SK-N-SH (cell line): ENCODE measurements around the gene BRAT1. TPM values are rescaled to one million over a fixed set of nuclear protein-coding genes. Genes with fewer than 3 reads are reported as not detected.
A peak's percentile ranks its signal among the peaks of the same experiment; 100 is the strongest.

ENCODE experiments used
- CTCF ChIA-PET: fragments of 300-600, 350-600 bp; formaldehyde crosslinking; extraction: SDS; loops from one replicate; lab custom pipeline; 2021; lab: Yijun Ruan, JAX
- POLR2A ChIA-PET: fragments of 350-600 bp; sonication (Branson Sonifier 250); formaldehyde crosslinking; extraction: SDS; loops from one replicate; lab custom pipeline; 2020; ENCODE audit warnings: antibody characterized with exemption, inconsistent platforms; lab: Yijun Ruan, JAX
- DNase-seq: peaks from one replicate; pipeline ENCODE4 v3.0.0; 2012
- H2AFZ ChIP-seq: fragments of 200-600 bp; sonication (generic); 2 replicates; pipeline ENCODE4 v1.8.1; 2016; ENCODE audit warnings: antibody characterized with exemption, mild to moderate bottlenecking, low read depth
- H3F3A ChIP-seq: fragments of 200-600 bp; sonication (generic); replicated peaks from 2 replicates; pipeline ENCODE3; 2016; ENCODE audit warnings: antibody characterized with exemption, mild to moderate bottlenecking; ENCODE audit not compliant: insufficient read depth
- H3K27ac ChIP-seq, 2 experiments: fragments of 200-500 bp in 1 of 2; fragments of 200-600 bp in 1 of 2; sonication (Bioruptor generic) in 1 of 2; sonication (generic), shearing (Covaris generic) in 1 of 2; 2 replicates each; pipeline versions ENCODE4 v1.5.1 to v1.6.1; 2014 to 2016; ENCODE audit warnings: low read depth in 2 of 2, inconsistent platforms in 1 of 2, low read length in 1 of 2, mild to moderate bottlenecking in 1 of 2, mixed read lengths in 1 of 2
- H3K27me3 ChIP-seq: fragments of 200-600 bp; sonication (generic), shearing (Covaris generic); 2 replicates; pipeline ENCODE4 v1.6.1; 2016; ENCODE audit warnings: mixed run types; ENCODE audit not compliant: insufficient read depth
- H3K36me3 ChIP-seq, 2 experiments: fragments of 200-500 bp in 1 of 2; fragments of 200-600 bp in 1 of 2; sonication (Bioruptor generic) in 1 of 2; sonication (generic) in 1 of 2; replicated peaks in 1 of 2; 2 replicates each; pipeline versions ENCODE3 to v1.5.1; 2014 to 2016; ENCODE audit warnings: low read length in 1 of 2, mild to moderate bottlenecking in 1 of 2; ENCODE audit not compliant: insufficient read depth in 2 of 2, control insufficient read depth in 1 of 2
- H3K4me1 ChIP-seq, 2 experiments: fragments of 200-500 bp in 1 of 2; fragments of 200-600 bp in 1 of 2; sonication (Bioruptor generic) in 1 of 2; sonication (generic), shearing (Covaris generic) in 1 of 2; 2 replicates each; pipeline versions ENCODE4 v1.5.1 to v1.6.1; 2014 to 2016; ENCODE audit warnings: low read depth in 1 of 2, low read length in 1 of 2, mixed run types in 1 of 2; ENCODE audit not compliant: insufficient read depth in 2 of 2, control insufficient read depth in 1 of 2
- H3K4me2 ChIP-seq: fragments of 200-600 bp; sonication (generic), shearing (Covaris generic); 2 replicates; pipeline ENCODE4 v1.6.1; 2017; ENCODE audit warnings: mixed run types
- H3K4me3 ChIP-seq, 2 experiments: fragments of 200-500 bp in 1 of 2; fragments of 200-600 bp in 1 of 2; sonication (Bioruptor generic) in 1 of 2; sonication (generic), shearing (Covaris generic) in 1 of 2; 2 replicates each; pipeline versions ENCODE4 v1.5.1 to v1.8.1; 2014 to 2016; ENCODE audit warnings: low read depth in 2 of 2, inconsistent platforms in 1 of 2, low read length in 1 of 2, mild to moderate bottlenecking in 1 of 2, mixed read lengths in 1 of 2, moderate library complexity in 1 of 2
- H3K79me2 ChIP-seq: fragments of 200-600 bp; sonication (generic); 2 replicates; pipeline ENCODE4 v1.8.1; 2017; ENCODE audit warnings: mild to moderate bottlenecking; ENCODE audit not compliant: insufficient read depth
- H3K9ac ChIP-seq: fragments of 200-600 bp; sonication (generic); 2 replicates; pipeline ENCODE4 v1.6.1; 2017; ENCODE audit warnings: mixed run types
- H3K9me2 ChIP-seq: fragments of 200-600 bp; sonication (generic); 2 replicates; pipeline ENCODE4 v1.6.1; 2017; ENCODE audit warnings: mixed run types
- H3K9me3 ChIP-seq: fragments of 200-600 bp; sonication (generic); 2 replicates; pipeline ENCODE4 v1.6.1; 2017; ENCODE audit warnings: mixed run types, mild to moderate bottlenecking, moderate library complexity
- H4K20me1 ChIP-seq: fragments of 200-600 bp; sonication (generic); 2 replicates; pipeline ENCODE4 v1.6.1; 2017; ENCODE audit warnings: mild to moderate bottlenecking, mixed run types; ENCODE audit not compliant: insufficient read depth
- CHD2 ChIP-seq: fragments of 150-350 bp; IDR thresholded peaks from 2 replicates; pipeline ENCODE4 v1.6.1; 2018; ENCODE audit warnings: low read length; ENCODE audit not compliant: partially characterized antibody
- ELF1 ChIP-seq: IDR thresholded peaks from 2 replicates; pipeline ENCODE4 v1.4.0; 2012
- EZH2phosphoT487 ChIP-seq: fragments of 200-600 bp; sonication (generic); IDR thresholded peaks from 2 replicates; pipeline ENCODE4 v1.6.1; 2017; ENCODE audit warnings: low read depth, mixed run types, mild to moderate bottlenecking, antibody characterized with exemption, moderate library complexity, borderline replicate concordance
- FOXJ3 ChIP-seq: sonication (generic); formaldehyde crosslinking; IDR thresholded peaks from 2 replicates; pipeline ENCODE4 v1.5.1; 2020; ENCODE audit warnings: mild to moderate bottlenecking, missing genetic modification reagents
- FOXM1 ChIP-seq: IDR thresholded peaks from 2 replicates; pipeline ENCODE4 v1.4.0; 2012; ENCODE audit warnings: low read depth, mild to moderate bottlenecking
- GATA2 ChIP-seq: sonication (generic); formaldehyde crosslinking; IDR thresholded peaks from 2 replicates; pipeline ENCODE4 v1.5.0; 2020; ENCODE audit warnings: mild to moderate bottlenecking, missing genetic modification reagents
- MAX ChIP-seq: IDR thresholded peaks from 2 replicates; pipeline ENCODE4 v1.4.0; 2012; ENCODE audit warnings: low read depth
- NFIC ChIP-seq: IDR thresholded peaks from 2 replicates; pipeline ENCODE4 v1.4.0; 2012; ENCODE audit warnings: borderline replicate concordance
- NRF1 ChIP-seq: IDR thresholded peaks from 2 replicates; pipeline ENCODE4 v1.6.1; 2012; ENCODE audit warnings: low read depth, mild to moderate bottlenecking, low read length
- RAD21 ChIP-seq: IDR thresholded peaks from 2 replicates; pipeline ENCODE4 v1.6.1; 2012; ENCODE audit warnings: mild to moderate bottlenecking, low read length
- RXRA ChIP-seq: IDR thresholded peaks from 2 replicates; pipeline ENCODE4 v1.4.0; 2012; ENCODE audit warnings: low read depth, mild to moderate bottlenecking, borderline replicate concordance
- SMC3 ChIP-seq: IDR thresholded peaks from 2 replicates; pipeline ENCODE4 v1.6.1; 2012; ENCODE audit warnings: low read depth, low read length, improper control_type of control experiment
- TAF1 ChIP-seq: IDR thresholded peaks from 2 replicates; pipeline ENCODE4 v1.6.1; 2012; ENCODE audit warnings: low read depth, mild to moderate bottlenecking, low read length, moderate library complexity, borderline replicate concordance
- TCF12 ChIP-seq: IDR thresholded peaks from 2 replicates; pipeline ENCODE4 v1.4.0; 2012
- TEAD4 ChIP-seq: IDR thresholded peaks from 2 replicates; pipeline ENCODE4 v1.4.0; 2012; ENCODE audit warnings: mild to moderate bottlenecking, borderline replicate concordance; ENCODE audit not compliant: insufficient read depth
- YY1 ChIP-seq: IDR thresholded peaks from 2 replicates; pipeline ENCODE4 v1.4.0; 2012; ENCODE audit warnings: low read depth, mild to moderate bottlenecking
- ZBTB33 ChIP-seq: IDR thresholded peaks from 2 replicates; pipeline ENCODE4 v1.4.0; 2012; ENCODE audit warnings: low read depth, borderline replicate concordance
- WGBS: methylation state at CpG from one replicate; pipeline ENCODE4 v1.1.6; 2017; ENCODE audit warnings: low lambda C conversion rate; 5-methylcytosine and 5-hydroxymethylcytosine counted together
- polyA plus RNA-seq, 3 experiments: library from polyadenylated mRNA; depleted of rRNA; stranded (reverse); fragments of >200 nt; gene quantifications; 2 replicates each; pipeline ENCODE4 v1.2.3, GENCODE V29; 2012
- TF ChIP-seq, protein P1 (sequence below): fragments of 150-350 bp; IDR thresholded peaks from 2 replicates; pipeline ENCODE4 v1.6.1; 2017; ENCODE audit warnings: antibody characterized with exemption, low read length, low read depth, borderline replicate concordance
- TF ChIP-seq, protein P2 (sequence below): fragments of 200-600 bp; sonication (generic); IDR thresholded peaks from 2 replicates; pipeline ENCODE4 v1.6.1; 2017; ENCODE audit warnings: antibody characterized with exemption, mild to moderate bottlenecking, moderate library complexity

BRAT1 gene
- polyA plus RNA-seq, 1 of the 3 experiments (the other 2 are of a cell fraction), result 36.2 TPM

- Histone ChIP-seq H3K27me3 (no peaks in the 10 kb centered on the region), H3K9me2 (no peaks in the 10 kb centered on the region), H3K36me3 (peaks cover 38 to 67% of the 10 kb centered on the region in 2 experiments), H3F3A (no peaks in the 10 kb centered on the region), H3K79me2 (peaks cover 3% of the 10 kb centered on the region), H3K9me3 (no peaks in the 10 kb centered on the region), H4K20me1 (no peaks in the 10 kb centered on the region), H2AFZ (no peak overlapping the region), H3K9ac (no peak overlapping the region), H3K4me3 (no peak overlapping the region), H3K4me1 (no peaks in the 10 kb centered on the region), H3K27ac (no peak overlapping the region), H3K4me2 (no peak overlapping the region)
- peak; percentile 30 for DNase-seq
- ChIA-PET POLR2A (no interaction called here), CTCF (interaction anchor here (0.6 to 1.4 kb wide), 4 partner anchors 12 to 92 kb away, joined by 3 read pairs; partner anchors contain the start of gene BRAT1)
- TF ChIP-seq EZH2phosphoT487 (no peak), TCF12 (no peak), MAX (no peak), CHD2 (no peak), TAF1 (no peak), GATA2 (CRISPR knock-in tag) (no peak), NFIC (no peak), SMC3 (no peak), ELF1 (no peak), RXRA (no peak), TEAD4 (no peak)
- TF ChIP-seq, protein P1, sequence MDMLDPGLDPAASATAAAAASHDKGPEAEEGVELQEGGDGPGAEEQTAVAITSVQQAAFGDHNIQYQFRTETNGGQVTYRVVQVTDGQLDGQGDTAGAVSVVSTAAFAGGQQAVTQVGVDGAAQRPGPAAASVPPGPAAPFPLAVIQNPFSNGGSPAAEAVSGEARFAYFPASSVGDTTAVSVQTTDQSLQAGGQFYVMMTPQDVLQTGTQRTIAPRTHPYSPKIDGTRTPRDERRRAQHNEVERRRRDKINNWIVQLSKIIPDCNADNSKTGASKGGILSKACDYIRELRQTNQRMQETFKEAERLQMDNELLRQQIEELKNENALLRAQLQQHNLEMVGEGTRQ, result no peak
- whole genome bisulfite sequencing, result 94% methylated on average over 42 of the region's 53 CpGs
Observed at GRCh38 chr7:2542916-2543871, 12.1 kb downstream of the BRAT1 start.

GRCh38 chr7:2542011-2542915 is 13.1 kb downstream of the BRAT1 start:
- 93% methylated on average over 25 of the region's 25 CpGs for WGBS
- Histone ChIP-seq H3K9ac (no peak overlapping the region), H2AFZ (no peak overlapping the region), H4K20me1 (no peaks in the 10 kb centered on the region), H3K27ac (no peak overlapping the region), H3K36me3 (peaks cover 35 to 66% of the 10 kb centered on the region in 2 experiments), H3K9me2 (no peaks in the 10 kb centered on the region), H3K4me2 (no peak overlapping the region), H3K4me3 (no peak overlapping the region), H3F3A (peaks cover 3% of the 10 kb centered on the region), H3K4me1 (no peaks in the 10 kb centered on the region), H3K27me3 (no peaks in the 10 kb centered on the region), H3K79me2 (no peaks in the 10 kb centered on the region), H3K9me3 (no peaks in the 10 kb centered on the region)
- CTCF ChIA-PET, result interaction anchor here (0.6 to 0.8 kb wide), 2 partner anchors 34 to 66 kb away, joined by 3 read pairs; no protein-coding TSS in a partner anchor
- DNase-seq, result peak; percentile 35
- POLR2A ChIA-PET, result interaction anchor here (0.6 kb wide), 1 partner anchor 102 kb away, joined by 3 read pairs; no protein-coding TSS in a partner anchor
- TF ChIP-seq ZBTB33, result no peak
- no peak for TF ChIP-seq GATA2 (CRISPR knock-in tag)
- no peak for TF ChIP-seq TAF1
- TF ChIP-seq YY1, result no peak
- TF ChIP-seq TCF12, result no peak
- TF ChIP-seq, protein P2, sequence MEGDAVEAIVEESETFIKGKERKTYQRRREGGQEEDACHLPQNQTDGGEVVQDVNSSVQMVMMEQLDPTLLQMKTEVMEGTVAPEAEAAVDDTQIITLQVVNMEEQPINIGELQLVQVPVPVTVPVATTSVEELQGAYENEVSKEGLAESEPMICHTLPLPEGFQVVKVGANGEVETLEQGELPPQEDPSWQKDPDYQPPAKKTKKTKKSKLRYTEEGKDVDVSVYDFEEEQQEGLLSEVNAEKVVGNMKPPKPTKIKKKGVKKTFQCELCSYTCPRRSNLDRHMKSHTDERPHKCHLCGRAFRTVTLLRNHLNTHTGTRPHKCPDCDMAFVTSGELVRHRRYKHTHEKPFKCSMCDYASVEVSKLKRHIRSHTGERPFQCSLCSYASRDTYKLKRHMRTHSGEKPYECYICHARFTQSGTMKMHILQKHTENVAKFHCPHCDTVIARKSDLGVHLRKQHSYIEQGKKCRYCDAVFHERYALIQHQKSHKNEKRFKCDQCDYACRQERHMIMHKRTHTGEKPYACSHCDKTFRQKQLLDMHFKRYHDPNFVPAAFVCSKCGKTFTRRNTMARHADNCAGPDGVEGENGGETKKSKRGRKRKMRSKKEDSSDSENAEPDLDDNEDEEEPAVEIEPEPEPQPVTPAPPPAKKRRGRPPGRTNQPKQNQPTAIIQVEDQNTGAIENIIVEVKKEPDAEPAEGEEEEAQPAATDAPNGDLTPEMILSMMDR, result no peak
- no peak for TF ChIP-seq NFIC
- TF ChIP-seq CHD2, result no peak
- TF ChIP-seq SMC3, result no peak
- no peak for TF ChIP-seq RAD21
- TF ChIP-seq NRF1, result no peak
- TF ChIP-seq ELF1, result no peak
- no peak for TF ChIP-seq FOXJ3
- TF ChIP-seq FOXM1, result no peak
